GM23338 (cell line): ENCODE results near the gene KAZN. TPM values are rescaled to one million over a fixed set of nuclear protein-coding genes. Genes with fewer than 3 reads are reported as not detected.

ENCODE experiments used
- ATAC-seq: fragments of 200-7000 bp; cut with Tn5 transposase; 3 replicates; pipeline ENCODE4 v1.9.1; 2020
- DNase-seq: peaks from one replicate; pipeline ENCODE4 v3.0.0-alpha.2; 2015; ENCODE audit warnings: low spot score
- H2AFZ ChIP-seq: fragments of 200-600 bp; sonication (generic); 2 replicates; pipeline ENCODE4 v1.8.0; 2016; ENCODE audit warnings: antibody characterized with exemption, mild to moderate bottlenecking, moderate library complexity
- H3F3A ChIP-seq: fragments of 200-600 bp; sonication (generic); replicated peaks from 2 replicates; pipeline ENCODE4 v1.8.0; 2017; ENCODE audit warnings: antibody characterized with exemption, mixed run types, low read depth
- H3K27ac ChIP-seq: fragments of 200-600 bp; sonication (generic); 2 replicates; pipeline ENCODE4 v1.6.1; 2016; ENCODE audit warnings: low read depth
- H3K27me3 ChIP-seq: fragments of 200-600 bp; sonication (generic); 2 replicates; pipeline ENCODE4 v1.8.0; 2016; ENCODE audit warnings: mild to moderate bottlenecking, mixed run types, moderate library complexity; ENCODE audit not compliant: insufficient read depth
- H3K36me3 ChIP-seq: fragments of 200-600 bp; sonication (generic); 2 replicates; pipeline ENCODE4 v1.8.0; 2016; ENCODE audit warnings: mild to moderate bottlenecking; ENCODE audit not compliant: insufficient read depth
- H3K4me1 ChIP-seq: fragments of 200-600 bp; sonication (generic); 2 replicates; pipeline ENCODE4 v1.8.0; 2016; ENCODE audit warnings: mild to moderate bottlenecking, moderate library complexity; ENCODE audit not compliant: insufficient read depth
- H3K4me2 ChIP-seq: fragments of 200-600 bp; sonication (generic); 2 replicates; pipeline ENCODE4 v1.7.1; 2017; ENCODE audit warnings: mixed run types
- H3K4me3 ChIP-seq: fragments of 200-600 bp; sonication (generic); 2 replicates; pipeline ENCODE4 v1.6.1; 2016; ENCODE audit warnings: mixed run types
- H3K79me2 ChIP-seq: fragments of 200-600 bp; sonication (generic); replicated peaks from 2 replicates; pipeline ENCODE4 v1.8.0; 2017; ENCODE audit warnings: mild to moderate bottlenecking; ENCODE audit not compliant: insufficient read depth
- H3K9me2 ChIP-seq: fragments of 200-600 bp; sonication (generic); 2 replicates; pipeline ENCODE4 v1.8.0; 2017; ENCODE audit not compliant: insufficient read depth
- H4K20me1 ChIP-seq: fragments of 200-600 bp; sonication (generic); replicated peaks from 2 replicates; pipeline ENCODE4 v1.8.0; 2017; ENCODE audit warnings: mild to moderate bottlenecking; ENCODE audit not compliant: insufficient read depth
- H3K27ac Mint-ChIP-seq: 2 replicates; pipeline ENCODE4 v1.8.0; 2020; ENCODE audit warnings: inconsistent platforms, mild to moderate bottlenecking, moderate library complexity, mixed read lengths
- H3K27me3 Mint-ChIP-seq: 3 replicates; pipeline ENCODE4 v1.8.0; 2022; ENCODE audit warnings: low read depth, mild to moderate bottlenecking, moderate library complexity, mixed read lengths, inconsistent platforms; ENCODE audit not compliant: insufficient read depth, poor library complexity
- H3K36me3 Mint-ChIP-seq: 3 replicates; pipeline ENCODE4 v1.8.0; 2021; ENCODE audit warnings: low read depth, mild to moderate bottlenecking, inconsistent platforms, moderate library complexity, mixed read lengths
- H3K4me1 Mint-ChIP-seq: 3 replicates; pipeline ENCODE4 v1.8.0; 2020; ENCODE audit warnings: mild to moderate bottlenecking, inconsistent platforms, mixed read lengths
- H3K4me3 Mint-ChIP-seq: 3 replicates; pipeline ENCODE4 v1.8.0; 2021; ENCODE audit warnings: moderate library complexity, mild to moderate bottlenecking, inconsistent platforms, mixed read lengths
- H3K9me3 Mint-ChIP-seq: 3 replicates; pipeline ENCODE4 v1.8.0; 2020; ENCODE audit warnings: moderate library complexity, mild to moderate bottlenecking, inconsistent platforms, mixed read lengths
- CREB1 ChIP-seq: fragments of 250-450 bp; sonication (Bioruptor Pico); IDR thresholded peaks from 2 replicates; pipeline ENCODE4 v1.5.0; 2020; ENCODE audit warnings: low read depth, mild to moderate bottlenecking, moderate library complexity
- EZH2phosphoT487 ChIP-seq: fragments of 200-600 bp; sonication (generic); IDR thresholded peaks from one replicate; pipeline ENCODE4 v1.8.1; 2018; ENCODE audit warnings: antibody characterized with exemption; ENCODE audit not compliant: unreplicated experiment
- JUNB ChIP-seq: IDR thresholded peaks from one replicate; pipeline ENCODE4 v1.6.1; 2016; ENCODE audit warnings: antibody characterized with exemption; ENCODE audit not compliant: unreplicated experiment
- NANOG ChIP-seq: IDR thresholded peaks from 2 replicates; pipeline ENCODE4 v1.6.1; 2016; ENCODE audit warnings: antibody characterized with exemption, borderline replicate concordance
- POLR2AphosphoS5 ChIP-seq: IDR thresholded peaks from 2 replicates; pipeline ENCODE4 v1.6.1; 2016; ENCODE audit warnings: antibody characterized with exemption, low read depth
- ZNF331 ChIP-seq: fragments of 250-450 bp; sonication (Bioruptor Pico); IDR thresholded peaks from 2 replicates; pipeline ENCODE4 v1.5.0; 2020; ENCODE audit warnings: low read depth, mild to moderate bottlenecking, moderate library complexity
- polyA plus RNA-seq: library from polyadenylated mRNA; unstranded; fragments of >200 nt; fragmentation: Nextera tagmentation; extraction: Ambion mirVana; gene quantifications from 2 replicates; pipeline ENCODE4 v1.2.1, GENCODE V29; 2016
- total RNA-seq: library from RNA; depleted of rRNA; stranded (reverse); fragments of >200 nt; shearing (Covaris generic); gene quantifications from 2 replicates; pipeline ENCODE4 v1.2.3, GENCODE V29; 2014
- TF ChIP-seq, protein P1 (sequence below): IDR thresholded peaks from 2 replicates; pipeline ENCODE4 v1.6.1; 2016; ENCODE audit warnings: antibody characterized with exemption
- TF ChIP-seq, protein P2 (sequence below): fragments of 250-450 bp; sonication (Bioruptor Pico); IDR thresholded peaks from 2 replicates; pipeline ENCODE4 v1.5.0; 2020; ENCODE audit warnings: mild to moderate bottlenecking, moderate library complexity
- TF ChIP-seq, protein P3 (sequence below), 2 experiments: fragments of 200-600 bp in 1 of 2; sonication (generic) in 1 of 2; conservative IDR thresholded peaks; 2 replicates each; pipeline versions ENCODE4 v1.5.1 to v1.6.1; 2016 to 2017; ENCODE audit warnings: antibody characterized with exemption in 2 of 2, low read depth in 2 of 2, mild to moderate bottlenecking in 2 of 2, moderate library complexity in 1 of 2

KAZN gene
- total and polyA plus RNA-seq, 2 experiments from 2014 or later, result 9.9 to 15.0 TPM

DNA sequence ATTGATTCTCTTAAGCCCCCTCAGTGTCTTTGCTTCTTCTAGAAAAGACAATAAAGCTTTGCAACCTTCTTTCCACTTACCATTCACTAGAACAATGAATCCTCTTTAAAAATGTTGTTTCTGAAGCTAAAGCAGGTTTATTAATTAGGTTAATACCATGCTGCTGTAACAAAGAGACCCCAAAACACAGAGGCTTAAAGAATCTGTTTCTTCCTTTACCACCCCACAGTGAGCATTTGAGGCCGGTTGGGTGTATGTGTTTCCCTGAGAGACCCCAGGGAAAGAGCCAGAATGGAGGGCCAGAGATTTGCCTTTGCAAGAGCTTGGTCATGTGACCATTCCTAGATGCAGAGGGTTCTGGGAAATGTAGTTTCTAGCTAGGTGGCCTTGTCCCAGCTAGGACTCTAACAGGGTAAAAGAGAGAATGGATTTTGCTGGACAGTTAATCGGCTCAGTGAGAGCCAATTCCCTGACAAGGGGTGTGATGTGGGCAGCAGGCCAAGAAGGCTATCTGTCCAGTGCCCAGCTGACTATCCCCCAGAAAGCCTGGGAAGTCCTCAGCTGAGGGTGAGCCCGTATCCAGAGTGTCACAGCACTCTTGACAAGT lies 363.3 kb downstream of the KAZN start:
- H3K4me2 ChIP-seq, result no peak overlapping the region
- H3K9me3 Mint-ChIP-seq, result no peaks in the 10 kb centered on the region
- no peaks in the 10 kb centered on the region for H3F3A ChIP-seq
- no peaks in the 10 kb centered on the region for H3K4me1 ChIP-seq
- H3K4me3 Mint-ChIP-seq, result no peak overlapping the region
- no peak for TF ChIP-seq NANOG
- TF ChIP-seq, protein P1, sequence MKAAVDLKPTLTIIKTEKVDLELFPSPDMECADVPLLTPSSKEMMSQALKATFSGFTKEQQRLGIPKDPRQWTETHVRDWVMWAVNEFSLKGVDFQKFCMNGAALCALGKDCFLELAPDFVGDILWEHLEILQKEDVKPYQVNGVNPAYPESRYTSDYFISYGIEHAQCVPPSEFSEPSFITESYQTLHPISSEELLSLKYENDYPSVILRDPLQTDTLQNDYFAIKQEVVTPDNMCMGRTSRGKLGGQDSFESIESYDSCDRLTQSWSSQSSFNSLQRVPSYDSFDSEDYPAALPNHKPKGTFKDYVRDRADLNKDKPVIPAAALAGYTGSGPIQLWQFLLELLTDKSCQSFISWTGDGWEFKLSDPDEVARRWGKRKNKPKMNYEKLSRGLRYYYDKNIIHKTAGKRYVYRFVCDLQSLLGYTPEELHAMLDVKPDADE, result peak; percentile 56; the same call in 1 of the 2 replicates
- H4K20me1 ChIP-seq, result no peaks in the 10 kb centered on the region
- no peaks in the 10 kb centered on the region for H3K27me3 ChIP-seq
- peaks cover 4% of the 10 kb centered on the region for H3K27me3 Mint-ChIP-seq
- no peaks in the 10 kb centered on the region for H3K79me2 ChIP-seq
- H3K4me1 Mint-ChIP-seq, result peaks cover 13% of the 10 kb centered on the region
- ATAC-seq, result peak; percentile 63
- H3K36me3 Mint-ChIP-seq, result peaks cover 3% of the 10 kb centered on the region; the same call in 2 of the 3 replicates
- peak; percentile 69 for DNase-seq
- no peaks in the 10 kb centered on the region for H3K9me2 ChIP-seq
- no peaks in the 10 kb centered on the region for H3K36me3 ChIP-seq
- H2AFZ ChIP-seq, result no peak overlapping the region
- no peak overlapping the region for H3K27ac ChIP-seq
- H3K27ac Mint-ChIP-seq, result no peak overlapping the region
- H3K4me3 ChIP-seq, result no peak overlapping the region

DNA sequence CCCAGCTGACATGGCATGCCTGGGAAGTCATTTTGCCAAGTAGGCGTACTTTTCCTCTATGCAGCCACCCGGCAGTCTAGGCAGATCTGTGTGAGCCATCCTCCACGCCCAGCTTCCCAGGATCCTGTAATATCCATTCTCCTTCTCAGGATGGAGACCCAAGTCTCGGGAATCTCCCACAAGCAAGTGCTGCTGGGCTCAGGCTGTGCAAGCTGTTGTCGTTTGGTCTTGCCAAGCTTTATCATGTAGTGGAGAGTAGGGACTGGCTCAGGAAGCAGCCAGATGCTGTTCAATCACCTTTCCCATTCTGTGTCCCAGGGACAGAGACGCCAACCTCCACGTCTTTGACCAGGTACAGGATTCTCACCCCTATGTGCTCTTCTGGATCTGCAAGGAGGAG lies 363.9 kb downstream of the KAZN start:
- H3K9me2 ChIP-seq, result no peaks in the 10 kb centered on the region
- no peak overlapping the region for H3K27ac Mint-ChIP-seq
- TF ChIP-seq POLR2AphosphoS5, result no peak
- no peak for TF ChIP-seq ZNF331 (CRISPR knock-in tag)
- no peak for TF ChIP-seq EZH2phosphoT487
- TF ChIP-seq, protein P2, sequence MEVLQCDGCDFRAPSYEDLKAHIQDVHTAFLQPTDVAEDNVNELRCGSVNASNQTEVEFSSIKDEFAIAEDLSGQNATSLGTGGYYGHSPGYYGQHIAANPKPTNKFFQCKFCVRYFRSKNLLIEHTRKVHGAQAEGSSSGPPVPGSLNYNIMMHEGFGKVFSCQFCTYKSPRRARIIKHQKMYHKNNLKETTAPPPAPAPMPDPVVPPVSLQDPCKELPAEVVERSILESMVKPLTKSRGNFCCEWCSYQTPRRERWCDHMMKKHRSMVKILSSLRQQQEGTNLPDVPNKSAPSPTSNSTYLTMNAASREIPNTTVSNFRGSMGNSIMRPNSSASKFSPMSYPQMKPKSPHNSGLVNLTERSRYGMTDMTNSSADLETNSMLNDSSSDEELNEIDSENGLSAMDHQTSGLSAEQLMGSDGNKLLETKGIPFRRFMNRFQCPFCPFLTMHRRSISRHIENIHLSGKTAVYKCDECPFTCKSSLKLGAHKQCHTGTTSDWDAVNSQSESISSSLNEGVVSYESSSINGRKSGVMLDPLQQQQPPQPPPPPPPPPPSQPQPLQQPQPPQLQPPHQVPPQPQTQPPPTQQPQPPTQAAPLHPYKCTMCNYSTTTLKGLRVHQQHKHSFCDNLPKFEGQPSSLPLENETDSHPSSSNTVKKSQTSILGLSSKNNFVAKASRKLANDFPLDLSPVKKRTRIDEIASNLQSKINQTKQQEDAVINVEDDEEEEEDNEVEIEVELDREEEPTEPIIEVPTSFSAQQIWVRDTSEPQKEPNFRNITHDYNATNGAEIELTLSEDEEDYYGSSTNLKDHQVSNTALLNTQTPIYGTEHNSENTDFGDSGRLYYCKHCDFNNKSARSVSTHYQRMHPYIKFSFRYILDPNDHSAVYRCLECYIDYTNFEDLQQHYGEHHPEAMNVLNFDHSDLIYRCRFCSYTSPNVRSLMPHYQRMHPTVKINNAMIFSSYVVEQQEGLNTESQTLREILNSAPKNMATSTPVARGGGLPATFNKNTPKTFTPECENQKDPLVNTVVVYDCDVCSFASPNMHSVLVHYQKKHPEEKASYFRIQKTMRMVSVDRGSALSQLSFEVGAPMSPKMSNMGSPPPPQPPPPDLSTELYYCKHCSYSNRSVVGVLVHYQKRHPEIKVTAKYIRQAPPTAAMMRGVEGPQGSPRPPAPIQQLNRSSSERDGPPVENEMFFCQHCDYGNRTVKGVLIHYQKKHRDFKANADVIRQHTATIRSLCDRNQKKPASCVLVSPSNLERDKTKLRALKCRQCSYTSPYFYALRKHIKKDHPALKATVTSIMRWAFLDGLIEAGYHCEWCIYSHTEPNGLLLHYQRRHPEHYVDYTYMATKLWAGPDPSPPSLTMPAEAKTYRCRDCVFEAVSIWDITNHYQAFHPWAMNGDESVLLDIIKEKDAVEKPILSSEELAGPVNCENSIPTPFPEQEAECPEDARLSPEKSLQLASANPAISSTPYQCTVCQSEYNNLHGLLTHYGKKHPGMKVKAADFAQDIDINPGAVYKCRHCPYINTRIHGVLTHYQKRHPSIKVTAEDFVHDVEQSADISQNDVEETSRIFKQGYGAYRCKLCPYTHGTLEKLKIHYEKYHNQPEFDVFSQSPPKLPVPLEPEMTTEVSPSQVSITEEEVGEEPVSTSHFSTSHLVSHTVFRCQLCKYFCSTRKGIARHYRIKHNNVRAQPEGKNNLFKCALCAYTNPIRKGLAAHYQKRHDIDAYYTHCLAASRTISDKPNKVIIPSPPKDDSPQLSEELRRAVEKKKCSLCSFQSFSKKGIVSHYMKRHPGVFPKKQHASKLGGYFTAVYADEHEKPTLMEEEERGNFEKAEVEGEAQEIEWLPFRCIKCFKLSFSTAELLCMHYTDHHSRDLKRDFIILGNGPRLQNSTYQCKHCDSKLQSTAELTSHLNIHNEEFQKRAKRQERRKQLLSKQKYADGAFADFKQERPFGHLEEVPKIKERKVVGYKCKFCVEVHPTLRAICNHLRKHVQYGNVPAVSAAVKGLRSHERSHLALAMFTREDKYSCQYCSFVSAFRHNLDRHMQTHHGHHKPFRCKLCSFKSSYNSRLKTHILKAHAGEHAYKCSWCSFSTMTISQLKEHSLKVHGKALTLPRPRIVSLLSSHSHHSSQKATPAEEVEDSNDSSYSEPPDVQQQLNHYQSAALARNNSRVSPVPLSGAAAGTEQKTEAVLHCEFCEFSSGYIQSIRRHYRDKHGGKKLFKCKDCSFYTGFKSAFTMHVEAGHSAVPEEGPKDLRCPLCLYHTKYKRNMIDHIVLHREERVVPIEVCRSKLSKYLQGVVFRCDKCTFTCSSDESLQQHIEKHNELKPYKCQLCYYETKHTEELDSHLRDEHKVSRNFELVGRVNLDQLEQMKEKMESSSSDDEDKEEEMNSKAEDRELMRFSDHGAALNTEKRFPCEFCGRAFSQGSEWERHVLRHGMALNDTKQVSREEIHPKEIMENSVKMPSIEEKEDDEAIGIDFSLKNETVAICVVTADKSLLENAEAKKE (CRISPR knock-in tag), result no peak
- TF ChIP-seq, protein P1, result no peak
- TF ChIP-seq, protein P3, sequence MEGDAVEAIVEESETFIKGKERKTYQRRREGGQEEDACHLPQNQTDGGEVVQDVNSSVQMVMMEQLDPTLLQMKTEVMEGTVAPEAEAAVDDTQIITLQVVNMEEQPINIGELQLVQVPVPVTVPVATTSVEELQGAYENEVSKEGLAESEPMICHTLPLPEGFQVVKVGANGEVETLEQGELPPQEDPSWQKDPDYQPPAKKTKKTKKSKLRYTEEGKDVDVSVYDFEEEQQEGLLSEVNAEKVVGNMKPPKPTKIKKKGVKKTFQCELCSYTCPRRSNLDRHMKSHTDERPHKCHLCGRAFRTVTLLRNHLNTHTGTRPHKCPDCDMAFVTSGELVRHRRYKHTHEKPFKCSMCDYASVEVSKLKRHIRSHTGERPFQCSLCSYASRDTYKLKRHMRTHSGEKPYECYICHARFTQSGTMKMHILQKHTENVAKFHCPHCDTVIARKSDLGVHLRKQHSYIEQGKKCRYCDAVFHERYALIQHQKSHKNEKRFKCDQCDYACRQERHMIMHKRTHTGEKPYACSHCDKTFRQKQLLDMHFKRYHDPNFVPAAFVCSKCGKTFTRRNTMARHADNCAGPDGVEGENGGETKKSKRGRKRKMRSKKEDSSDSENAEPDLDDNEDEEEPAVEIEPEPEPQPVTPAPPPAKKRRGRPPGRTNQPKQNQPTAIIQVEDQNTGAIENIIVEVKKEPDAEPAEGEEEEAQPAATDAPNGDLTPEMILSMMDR (conservative IDR thresholded peaks at IDR 0.05; ENCODE audit: low read depth in 2 of 2), result no peak
- no peak for TF ChIP-seq CREB1 (CRISPR knock-in tag)
- no peak for TF ChIP-seq JUNB

More for the DNA sequence above, 363.9 kb downstream of the KAZN start:
- H3K27ac ChIP-seq, result no peak overlapping the region
- no peaks in the 10 kb centered on the region for H3F3A ChIP-seq
- H3K4me3 Mint-ChIP-seq, result no peak overlapping the region
- no peaks in the 10 kb centered on the region for H4K20me1 ChIP-seq
- no peaks in the 10 kb centered on the region for H3K36me3 ChIP-seq
- DNase-seq (no peak), ATAC-seq (no peak)
- H3K27me3 Mint-ChIP-seq, result peaks cover 4% of the 10 kb centered on the region
- H3K79me2 ChIP-seq, result no peaks in the 10 kb centered on the region
- H3K4me1 Mint-ChIP-seq, result peaks cover 7% of the 10 kb centered on the region
- no peak overlapping the region for H3K4me3 ChIP-seq
- peaks cover 4% of the 10 kb centered on the region for H3K36me3 Mint-ChIP-seq
- no peaks in the 10 kb centered on the region for H3K27me3 ChIP-seq
- H2AFZ ChIP-seq, result no peak overlapping the region
- no peaks in the 10 kb centered on the region for H3K4me1 ChIP-seq
- no peaks in the 10 kb centered on the region; the same call in 2 of the 3 replicates for H3K9me3 Mint-ChIP-seq
- no peak overlapping the region for H3K4me2 ChIP-seq
